ENCODE measurements around the gene TRIM3. TPM values are rescaled to one million over a fixed set of nuclear protein-coding genes. Genes with fewer than 3 reads are reported as not detected.

The TRIM3 gene
- total and polyA plus RNA-seq, 2 of the 8 experiments (the other 6 are each of a cell fraction or from before 2014, with no cell fraction given) = 10.7 to 14.3 TPM

DNA sequence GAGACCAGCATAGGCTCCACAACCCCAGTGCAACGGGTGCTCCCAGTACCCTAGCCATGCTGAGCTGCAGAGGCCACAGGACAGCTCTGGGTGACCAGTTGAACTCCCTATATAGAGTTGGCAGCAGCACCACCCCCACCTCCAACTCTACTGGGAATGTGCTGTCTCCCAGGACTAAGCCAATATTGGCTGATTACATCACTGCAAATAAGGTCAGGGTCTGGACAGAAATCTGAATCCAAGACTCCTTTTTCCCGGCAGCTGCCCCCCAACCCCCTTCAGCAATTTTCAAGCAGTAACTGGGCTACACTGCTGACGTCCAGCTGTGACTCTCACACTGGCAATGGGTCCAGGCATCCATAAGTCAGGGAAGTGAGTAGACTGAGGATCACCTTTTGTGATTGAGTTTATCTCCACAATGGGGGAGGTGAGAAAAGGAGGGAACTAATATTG, 32.8 kb downstream of the TRIM3 start, which contains the start of gene HPX:
TSS of gene HPX (minus strand) at position 82 of the 453 bp plus-strand sequence. CDS start at position 58, 24 bp downstream.
- Histone ChIP-seq H4K91ac (replicated peaks; ENCODE audit: insufficient read length, low read length) (no peak within 1 kb of the TSS), H3K23me2 (ENCODE audit: low read depth, low read length) (no peaks in the 10 kb centered on the region), H3K27ac (ENCODE audit: low read depth, low read length) (no peak within 1 kb of the TSS)
- TF ChIP-seq ASH2L (IDR thresholded peaks at IDR 0.05; ENCODE audit: low read length) (no peak), JUND (IDR thresholded peaks at IDR 0.05; ENCODE audit: low read length) (no peak), SIRT6 (IDR thresholded peaks at IDR 0.05; ENCODE audit: low read length) (no peak), HDAC6 (IDR thresholded peaks at IDR 0.05; ENCODE audit: low read depth, low read length) (no peak), RBBP5 (IDR thresholded peaks at IDR 0.05; ENCODE audit: borderline replicate concordance, low read depth, low read length) (no peak), CEBPB (IDR thresholded peaks at IDR 0.05; ENCODE audit: low read depth, low read length) (no peak), YY1 (IDR thresholded peaks at IDR 0.05; ENCODE audit: low read depth, low read length) (no peak), CHD2 (IDR thresholded peaks at IDR 0.05; ENCODE audit: low read length) (no peak)

More for the DNA sequence above, 32.8 kb downstream of the TRIM3 start, which contains the start of gene HPX:
- Histone ChIP-seq H2BK20ac (ENCODE audit: low read length) (no peak within 1 kb of the TSS), H2BK12ac (ENCODE audit: low read depth, low read length) (no peak within 1 kb of the TSS), H2AK5ac (ENCODE audit: low read depth, low read length) (no peak within 1 kb of the TSS), H3K23ac (ENCODE audit: insufficient read length) (no peak within 1 kb of the TSS), H3K9me3 (ENCODE audit: insufficient read depth in 2 of 2, low read depth in 1 of 2, low read length in 1 of 2) (no peaks in the 10 kb centered on the region), H3K4me2 (ENCODE audit: insufficient read depth in 1 of 2, low read depth in 2 of 2, low read length in 2 of 2) (no peak within 1 kb of the TSS), H3K56ac (replicated peaks; ENCODE audit: insufficient read length, low read depth, low read length) (no peak within 1 kb of the TSS), H4K5ac (ENCODE audit: insufficient read length, low read depth, low read length) (no peak within 1 kb of the TSS), H2BK120ac (replicated peaks; ENCODE audit: low read depth, low read length) (no peak within 1 kb of the TSS), H3K36me3 (ENCODE audit: control insufficient read depth in 2 of 4, insufficient read depth in 4 of 4, low read length in 3 of 4) (no peaks in the 10 kb centered on the region), H3K9ac (replicated peaks in 1 of 4; ENCODE audit: extremely low read depth in 1 of 4, low read depth in 3 of 4, low read length in 3 of 4) (no peak within 1 kb of the TSS), H3K79me1 (ENCODE audit: low read depth, low read length) (no peaks in the 10 kb centered on the region), H2BK5ac (ENCODE audit: low read depth, low read length) (no peak within 1 kb of the TSS), H3K27me3 (replicated peaks in 1 of 4; ENCODE audit: control insufficient read depth in 3 of 4, extremely low read depth in 1 of 4, insufficient read depth in 3 of 4, low read length in 3 of 4) (no peaks in the 10 kb centered on the region), H2BK15ac (ENCODE audit: low read length) (no peak within 1 kb of the TSS), H3K18ac (ENCODE audit: extremely low read depth, low read length) (no peak within 1 kb of the TSS), H3K4me1 (replicated peaks in 1 of 4; ENCODE audit: control insufficient read depth in 3 of 4, insufficient read depth in 4 of 4, low read length in 3 of 4) (peaks cover 0 to 4% (median 0%) of the 10 kb centered on the region in 4 experiments; a peak in 2 of 7 replicates), H3K4me3 (ENCODE audit: extremely low read depth in 1 of 4, insufficient read depth in 2 of 4, low read depth in 3 of 4, low read length in 4 of 4) (no peak within 1 kb of the TSS), H2AFZ (ENCODE audit: low read length) (no peak within 1 kb of the TSS), H4K20me1 (replicated peaks in 1 of 2; ENCODE audit: control insufficient read depth in 1 of 2, insufficient read depth in 2 of 2, low read length in 2 of 2) (no peaks in the 10 kb centered on the region), H3K79me2 (ENCODE audit: control insufficient read depth in 1 of 2, insufficient read depth in 2 of 2, low read length in 2 of 2) (no peaks in the 10 kb centered on the region), H3K4ac (replicated peaks; ENCODE audit: insufficient read length, low read depth, low read length) (no peak within 1 kb of the TSS), H4K8ac (ENCODE audit: extremely low read depth, insufficient read depth, low read length) (no peak within 1 kb of the TSS), H3K14ac (ENCODE audit: insufficient read length) (no peak within 1 kb of the TSS)
- DNase-seq (ENCODE audit: low read depth in 1 of 2, low spot score in 2 of 2) (no peak), FAIRE-seq (no peak)
- ChIA-PET CTCF (ENCODE audit: partially characterized antibody) (interaction anchor here (0.8 to 22.7 kb wide), 20 partner anchors 12 to 181 kb away, joined by 3 to 585 read pairs (median 6); partner anchors contain the start of genes APBB1, ARFIP2, CCKBR and SMPD1), POLR2A (ENCODE audit: partially characterized antibody) (interaction anchor here (1.0 to 2.0 kb wide), 4 partner anchors 11 to 40 kb away, joined by 4 to 7 read pairs (median 6); partner anchors contain the start of genes ARFIP2 and TIMM10B)
- WGBS, 2 experiments (ENCODE audit: extremely low coverage in 1 of 2, insufficient coverage in 1 of 2, insufficient read length in 1 of 2, insufficient replicate concordance in 2 of 2, low coverage in 1 of 2, low lambda C conversion rate in 2 of 2, missing lambda C conversion rate in 1 of 2) = 64% methylated on average over 3 of the region's 3 CpGs; no CpG with 5 or more reads in 1 of the 2 experiments

Data from H1 (cell line).